Measurements from ENCODE around the gene MICAL3.

MICAL3 gene

DNA sequence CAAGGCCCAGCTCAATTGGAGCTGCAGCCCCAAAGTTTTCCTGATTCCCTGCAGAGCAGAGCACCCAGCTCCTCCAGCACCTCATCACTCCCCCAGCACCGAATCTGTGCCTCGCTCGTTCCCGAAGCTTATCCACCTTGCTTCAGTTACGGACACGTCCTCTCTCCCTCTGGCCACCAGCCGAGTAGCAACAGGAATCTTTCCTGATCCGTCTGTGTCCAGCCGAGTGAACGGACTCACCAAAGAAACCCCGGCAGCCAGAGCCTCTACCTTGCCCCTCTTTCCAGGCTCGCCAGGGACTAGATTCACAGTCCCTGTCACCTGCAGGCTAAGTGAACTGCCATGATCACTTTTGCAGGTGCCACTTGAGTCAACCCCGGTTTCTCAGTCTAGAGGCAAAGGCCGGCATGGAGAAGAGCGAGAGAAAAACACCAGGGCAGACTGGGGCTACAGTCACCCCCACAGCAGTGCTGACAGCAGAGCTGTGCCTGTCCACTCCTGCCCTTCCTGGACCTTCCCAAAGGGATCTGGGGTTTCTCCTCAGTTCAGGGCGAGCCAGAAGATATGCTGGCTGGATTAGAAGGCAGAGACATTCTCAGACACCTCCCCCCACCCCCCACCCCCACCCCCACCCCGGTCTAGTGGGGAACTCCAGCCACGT, 282.4 kb downstream of the MICAL3 start:
- no peak for DNase-seq

GRCh38 chr22:17739196-17739975, 285.0 kb downstream of the MICAL3 start:
- no peak for DNase-seq

GRCh38 chr22:17738386-17739128, 285.8 kb downstream of the MICAL3 start:
- no peak for DNase-seq
